Nephron progenitor cell (in vitro differentiated cells): ENCODE results near the gene SNRNP35.
"Not testable (repeated sequence)": the region's sequence is repeated elsewhere in the genome, so short reads cannot be mapped to it uniquely, and the experiment has no call there.

Source experiments
- DNase-seq: peaks from one replicate; pipeline ENCODE4 v3.0.0; 2021
- H3K27ac Mint-ChIP-seq: 2 replicates; pipeline ENCODE4 v1.8.0; 2021; ENCODE audit warnings: mild to moderate bottlenecking, moderate library complexity, mixed read lengths
- H3K27me3 Mint-ChIP-seq: 2 replicates; pipeline ENCODE4 v1.8.0; 2021; ENCODE audit warnings: mild to moderate bottlenecking, low read depth, mixed read lengths; ENCODE audit not compliant: poor library complexity
- H3K36me3 Mint-ChIP-seq: 2 replicates; pipeline ENCODE4 v1.8.0; 2021; ENCODE audit warnings: low read depth, mixed read lengths
- H3K4me1 Mint-ChIP-seq: 2 replicates; pipeline ENCODE4 v1.8.0; 2021; ENCODE audit warnings: mixed read lengths
- H3K4me3 Mint-ChIP-seq: 2 replicates; pipeline ENCODE4 v1.8.0; 2021; ENCODE audit warnings: mild to moderate bottlenecking, moderate library complexity, mixed read lengths
- H3K9me3 Mint-ChIP-seq: 2 replicates; pipeline ENCODE4 v1.8.0; 2021; ENCODE audit warnings: mild to moderate bottlenecking, moderate library complexity, mixed read lengths
- TF ChIP-seq, protein P1 (sequence below): fragments of 200-600 bp; sonication (generic); IDR thresholded peaks from 2 replicates; pipeline ENCODE4 v1.5.0; 2021; ENCODE audit warnings: antibody characterized with exemption

SNRNP35 gene, protein sequence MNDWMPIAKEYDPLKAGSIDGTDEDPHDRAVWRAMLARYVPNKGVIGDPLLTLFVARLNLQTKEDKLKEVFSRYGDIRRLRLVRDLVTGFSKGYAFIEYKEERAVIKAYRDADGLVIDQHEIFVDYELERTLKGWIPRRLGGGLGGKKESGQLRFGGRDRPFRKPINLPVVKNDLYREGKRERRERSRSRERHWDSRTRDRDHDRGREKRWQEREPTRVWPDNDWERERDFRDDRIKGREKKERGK

GRCh38 chr12:123457980-123458779 is at the start of gene SNRNP35:
Gene SNRNP35 (plus strand): TSS chr12:123458139. CDS start chr12:123465541, 7,402 bp downstream.
- Mint-ChIP-seq H3K36me3 (peaks cover 27% of the 10 kb centered on the region), H3K4me3 (peak within 1 kb of the TSS; percentile 99), H3K9me3 (no peaks in the 10 kb centered on the region), H3K27ac (peak within 1 kb of the TSS; percentile 100), H3K4me1 (peaks cover 20% of the 10 kb centered on the region), H3K27me3 (peaks cover 4% of the 10 kb centered on the region)
- DNase-seq: peak; percentile 77
- TF ChIP-seq, protein P1, sequence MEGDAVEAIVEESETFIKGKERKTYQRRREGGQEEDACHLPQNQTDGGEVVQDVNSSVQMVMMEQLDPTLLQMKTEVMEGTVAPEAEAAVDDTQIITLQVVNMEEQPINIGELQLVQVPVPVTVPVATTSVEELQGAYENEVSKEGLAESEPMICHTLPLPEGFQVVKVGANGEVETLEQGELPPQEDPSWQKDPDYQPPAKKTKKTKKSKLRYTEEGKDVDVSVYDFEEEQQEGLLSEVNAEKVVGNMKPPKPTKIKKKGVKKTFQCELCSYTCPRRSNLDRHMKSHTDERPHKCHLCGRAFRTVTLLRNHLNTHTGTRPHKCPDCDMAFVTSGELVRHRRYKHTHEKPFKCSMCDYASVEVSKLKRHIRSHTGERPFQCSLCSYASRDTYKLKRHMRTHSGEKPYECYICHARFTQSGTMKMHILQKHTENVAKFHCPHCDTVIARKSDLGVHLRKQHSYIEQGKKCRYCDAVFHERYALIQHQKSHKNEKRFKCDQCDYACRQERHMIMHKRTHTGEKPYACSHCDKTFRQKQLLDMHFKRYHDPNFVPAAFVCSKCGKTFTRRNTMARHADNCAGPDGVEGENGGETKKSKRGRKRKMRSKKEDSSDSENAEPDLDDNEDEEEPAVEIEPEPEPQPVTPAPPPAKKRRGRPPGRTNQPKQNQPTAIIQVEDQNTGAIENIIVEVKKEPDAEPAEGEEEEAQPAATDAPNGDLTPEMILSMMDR: no peak

DNA sequence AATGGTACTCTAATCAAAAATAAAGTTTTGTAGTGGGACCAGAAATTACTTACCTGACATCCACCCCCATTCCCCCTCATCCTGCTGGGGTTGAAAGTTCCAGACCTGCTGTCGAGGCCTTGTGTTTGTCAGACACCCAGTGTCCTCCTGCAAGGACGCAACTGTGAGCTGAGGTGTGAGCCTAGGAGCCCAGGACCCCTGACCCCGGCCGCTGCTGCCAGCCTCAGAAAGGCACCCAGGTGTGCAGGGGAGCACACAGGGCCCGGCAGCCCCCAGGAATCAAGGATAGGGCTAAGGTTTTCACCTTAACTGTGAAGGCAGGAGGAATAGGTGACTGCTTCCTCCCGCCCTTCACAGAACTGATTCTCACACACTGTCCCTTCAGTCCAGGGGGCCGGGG is 49.3 kb upstream of the SNRNP35 start:
- not testable (repeated sequence) for DNase-seq, H3K27me3 Mint-ChIP-seq, H3K4me3 Mint-ChIP-seq, H3K4me1 Mint-ChIP-seq, H3K27ac Mint-ChIP-seq, H3K9me3 Mint-ChIP-seq
- peaks cover 33% of the 10 kb centered on the region for H3K36me3 Mint-ChIP-seq

GRCh38 chr12:123409284-123410040 is 48.5 kb upstream of the SNRNP35 start:
- H3K9me3 Mint-ChIP-seq, H3K4me1 Mint-ChIP-seq, H3K4me3 Mint-ChIP-seq, DNase-seq, H3K27me3 Mint-ChIP-seq, H3K27ac Mint-ChIP-seq: not testable (repeated sequence)
- H3K36me3 Mint-ChIP-seq: peaks cover 28% of the 10 kb centered on the region

- no peak overlapping the region for H3K4me3 Mint-ChIP-seq
- H3K27ac Mint-ChIP-seq: no peak overlapping the region
- peaks cover 2% of the 10 kb centered on the region for H3K4me1 Mint-ChIP-seq
- peaks cover 2% of the 10 kb centered on the region for H3K27me3 Mint-ChIP-seq
- peaks cover 26% of the 10 kb centered on the region for H3K36me3 Mint-ChIP-seq
- TF ChIP-seq, protein P1: no peak
- peaks cover 3% of the 10 kb centered on the region for H3K9me3 Mint-ChIP-seq
- DNase-seq: no peak
Observed at GRCh38 chr12:123410041-123410412, 47.9 kb upstream of the SNRNP35 start.

DNA sequence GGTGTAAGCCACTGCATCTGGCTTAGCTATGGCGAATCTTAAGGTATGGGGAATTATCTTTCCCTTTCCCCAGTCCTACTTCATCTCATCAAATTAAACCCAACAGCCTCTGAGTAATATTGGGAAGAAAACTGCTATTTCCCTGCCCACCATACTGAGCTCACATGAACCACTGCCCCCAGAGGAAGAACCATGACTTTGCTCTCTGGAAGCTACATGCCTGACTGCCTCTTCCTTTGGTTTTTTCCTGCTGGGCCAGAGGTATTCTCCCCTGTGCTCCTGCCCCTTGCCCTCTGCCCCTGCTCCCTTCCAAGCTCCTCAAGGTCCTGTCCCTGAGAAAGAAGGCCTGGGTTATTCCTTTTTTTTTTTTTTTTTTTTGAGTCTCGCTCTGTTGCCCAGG is 36.6 kb upstream of the SNRNP35 start:
- no peaks in the 10 kb centered on the region for H3K27me3 Mint-ChIP-seq
- H3K27ac Mint-ChIP-seq: peak overlapping the region; percentile 80
- H3K36me3 Mint-ChIP-seq: peaks cover 17% of the 10 kb centered on the region
- TF ChIP-seq, protein P1: no peak
- H3K4me1 Mint-ChIP-seq: no peaks in the 10 kb centered on the region
- no peak overlapping the region for H3K4me3 Mint-ChIP-seq
- no peak for DNase-seq
- H3K9me3 Mint-ChIP-seq: peaks cover 22% of the 10 kb centered on the region

DNA sequence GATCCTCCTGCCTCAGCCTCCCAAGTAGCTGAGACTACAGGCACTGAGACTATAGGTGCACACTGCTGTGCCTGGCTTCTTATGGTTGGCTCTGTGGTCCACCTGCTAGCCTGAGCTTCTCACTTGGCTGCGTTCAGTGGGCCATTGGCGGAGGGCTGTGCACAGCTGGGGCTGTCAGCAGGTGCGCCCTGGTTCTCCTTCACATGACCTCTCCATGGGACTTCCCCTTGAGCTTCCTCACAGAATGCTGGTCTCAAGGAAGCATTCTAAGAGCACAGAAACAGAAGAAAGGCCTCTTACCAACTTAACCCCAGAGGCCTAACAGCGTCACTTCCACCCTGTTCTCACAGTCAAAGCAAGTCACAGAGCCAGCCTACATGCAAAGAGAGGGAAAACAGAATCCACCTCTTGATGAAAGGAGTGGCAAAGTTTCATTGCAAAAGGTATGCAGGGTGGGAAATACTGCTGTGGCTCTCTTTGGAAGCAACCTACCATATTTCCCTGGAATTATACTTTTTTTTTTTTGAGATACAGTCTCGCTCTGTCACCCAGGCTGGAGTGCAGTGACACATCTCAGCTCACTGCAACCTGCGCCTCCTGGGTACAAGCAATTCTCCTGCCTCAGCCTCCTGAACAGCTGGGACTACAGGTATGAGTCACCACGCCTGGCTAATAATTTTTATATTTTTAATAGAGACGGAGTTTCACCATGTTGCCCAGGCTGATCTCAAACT is 30.7 kb upstream of the SNRNP35 start:
- DNase-seq: no peak
- peaks cover 22% of the 10 kb centered on the region for H3K9me3 Mint-ChIP-seq
- no peak overlapping the region for H3K27ac Mint-ChIP-seq
- peaks cover 34% of the 10 kb centered on the region for H3K36me3 Mint-ChIP-seq
- H3K4me1 Mint-ChIP-seq: peaks cover 14% of the 10 kb centered on the region
- H3K27me3 Mint-ChIP-seq: peaks cover 2% of the 10 kb centered on the region
- TF ChIP-seq, protein P1: no peak
- H3K4me3 Mint-ChIP-seq: no peak overlapping the region
